GM23338 (cell line): ENCODE data around the gene SLC6A7.

ENCODE experiments used
- CTCF ChIP-seq, 2 experiments: fragments of 200-600 bp in 1 of 2; sonication (generic) in 1 of 2; conservative IDR thresholded peaks; 2 replicates each; pipeline versions ENCODE4 v1.5.1 to v1.6.1; 2016 to 2017; ENCODE audit warnings: antibody characterized with exemption in 2 of 2, low read depth in 2 of 2, mild to moderate bottlenecking in 2 of 2, moderate library complexity in 1 of 2
- EZH2 ChIP-seq: fragments of 200-600 bp; sonication (generic); IDR thresholded peaks from one replicate; pipeline ENCODE4 v1.8.0; 2017; ENCODE audit warnings: antibody characterized with exemption, mild to moderate bottlenecking, low read depth; ENCODE audit not compliant: unreplicated experiment
- EZH2phosphoT487 ChIP-seq: fragments of 200-600 bp; sonication (generic); IDR thresholded peaks from one replicate; pipeline ENCODE4 v1.8.1; 2018; ENCODE audit warnings: antibody characterized with exemption; ENCODE audit not compliant: unreplicated experiment
- POLR2AphosphoS5 ChIP-seq: IDR thresholded peaks from 2 replicates; pipeline ENCODE4 v1.6.1; 2016; ENCODE audit warnings: antibody characterized with exemption, low read depth

DNA sequence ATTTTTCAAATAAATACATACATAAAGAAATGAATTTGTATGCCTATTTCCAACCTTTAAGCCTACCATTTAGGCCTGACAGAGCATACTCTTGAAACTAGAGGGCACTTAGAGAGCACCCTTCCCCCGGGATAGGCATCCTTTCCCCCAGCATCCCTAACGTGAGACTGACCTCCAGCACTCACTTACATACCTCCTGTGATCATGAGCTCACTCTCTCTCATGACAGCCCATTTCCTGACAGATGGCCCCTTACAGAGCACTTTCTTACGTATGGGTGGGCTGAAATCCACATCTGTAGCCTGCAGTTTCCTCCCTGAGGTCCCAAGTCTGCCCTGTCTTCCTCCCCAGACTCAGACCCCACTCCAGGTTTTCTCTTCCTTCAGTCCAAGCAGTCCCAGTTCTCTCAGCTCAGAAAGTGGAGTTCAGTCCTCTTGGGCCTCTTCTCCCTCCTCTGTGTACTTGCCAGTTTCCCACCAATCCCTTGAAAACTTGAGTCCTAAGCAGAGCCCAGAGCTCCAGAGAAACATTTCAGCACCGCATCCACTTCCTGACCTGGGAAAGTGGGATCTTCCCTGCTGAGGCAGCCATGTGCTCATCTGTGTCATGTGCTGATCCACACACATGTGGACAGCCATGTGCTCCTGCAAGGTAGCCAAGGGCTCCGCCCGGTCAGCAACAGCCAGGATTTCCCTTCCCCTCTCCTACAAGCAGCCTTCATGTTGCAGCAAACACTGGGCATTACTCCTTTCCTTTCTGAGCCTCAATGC is 25.5 kb upstream of the SLC6A7 start:
- TF ChIP-seq EZH2 (no peak), CTCF (conservative IDR thresholded peaks at IDR 0.05; ENCODE audit: low read depth in 2 of 2) (no peak), POLR2AphosphoS5 (no peak), EZH2phosphoT487 (no peak)
